WTC11 (cell line): ENCODE measurements around the gene PCDHGA1.

Source experiments
- ATF1 ChIP-seq: sonication (generic); formaldehyde crosslinking; IDR thresholded peaks from 2 replicates; pipeline ENCODE4 v1.8.1; 2023; ENCODE audit warnings: mild to moderate bottlenecking, moderate library complexity, missing genetic modification reagents
- TCF7 ChIP-seq: sonication (generic); formaldehyde crosslinking; IDR thresholded peaks from 2 replicates; pipeline ENCODE4 v1.8.0; 2022; ENCODE audit warnings: mild to moderate bottlenecking, low read depth, missing genetic modification reagents, moderate library complexity
- ZNF121 ChIP-seq: sonication (generic); formaldehyde crosslinking; IDR thresholded peaks from 2 replicates; pipeline ENCODE4 v1.8.0; 2023; ENCODE audit warnings: missing genetic modification reagents
- TF ChIP-seq, protein P1 (sequence below): fragments of 200-600 bp; IDR thresholded peaks from 2 replicates; pipeline ENCODE4 v1.8.0; 2022; ENCODE audit warnings: antibody characterized with exemption

DNA sequence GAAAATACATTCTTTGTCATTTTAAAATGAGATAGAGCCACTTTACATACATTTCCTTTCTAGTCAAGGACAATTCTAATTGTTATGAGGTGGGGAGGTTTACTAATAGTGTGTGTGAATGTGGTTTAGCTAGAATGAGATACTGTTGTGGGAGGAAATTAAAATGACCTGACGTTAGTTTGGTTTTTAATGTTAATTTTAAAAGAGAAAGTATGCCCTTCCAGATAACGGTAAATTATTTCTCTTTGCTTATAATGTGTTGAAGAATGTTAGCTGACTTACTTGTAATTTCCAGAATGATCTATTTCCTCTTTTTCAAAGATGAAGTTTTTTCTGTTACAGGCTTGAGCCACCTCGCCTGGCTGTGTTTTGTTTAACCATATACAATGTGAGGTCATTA is 8.1 kb upstream of the PCDHGA1 start:
- TF ChIP-seq ZNF121 (CRISPR knock-in tag) (no peak), TCF7 (CRISPR knock-in tag) (no peak), ATF1 (no peak)
- TF ChIP-seq, protein P1, sequence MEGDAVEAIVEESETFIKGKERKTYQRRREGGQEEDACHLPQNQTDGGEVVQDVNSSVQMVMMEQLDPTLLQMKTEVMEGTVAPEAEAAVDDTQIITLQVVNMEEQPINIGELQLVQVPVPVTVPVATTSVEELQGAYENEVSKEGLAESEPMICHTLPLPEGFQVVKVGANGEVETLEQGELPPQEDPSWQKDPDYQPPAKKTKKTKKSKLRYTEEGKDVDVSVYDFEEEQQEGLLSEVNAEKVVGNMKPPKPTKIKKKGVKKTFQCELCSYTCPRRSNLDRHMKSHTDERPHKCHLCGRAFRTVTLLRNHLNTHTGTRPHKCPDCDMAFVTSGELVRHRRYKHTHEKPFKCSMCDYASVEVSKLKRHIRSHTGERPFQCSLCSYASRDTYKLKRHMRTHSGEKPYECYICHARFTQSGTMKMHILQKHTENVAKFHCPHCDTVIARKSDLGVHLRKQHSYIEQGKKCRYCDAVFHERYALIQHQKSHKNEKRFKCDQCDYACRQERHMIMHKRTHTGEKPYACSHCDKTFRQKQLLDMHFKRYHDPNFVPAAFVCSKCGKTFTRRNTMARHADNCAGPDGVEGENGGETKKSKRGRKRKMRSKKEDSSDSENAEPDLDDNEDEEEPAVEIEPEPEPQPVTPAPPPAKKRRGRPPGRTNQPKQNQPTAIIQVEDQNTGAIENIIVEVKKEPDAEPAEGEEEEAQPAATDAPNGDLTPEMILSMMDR: no peak
